ENCODE measurements around the gene SLAMF1. TPM values are rescaled to one million over a fixed set of nuclear protein-coding genes. Genes with fewer than 3 reads are reported as not detected.

SLAMF1 gene
- total and polyA plus RNA-seq, 2 of the 13 experiments (the other 11 are each of a cell fraction or from before 2014, with no cell fraction given): not detected

- WGBS (ENCODE audit: low lambda C conversion rate): under 1% methylated on average over 4 of the region's 4 CpGs
- H4K20me1 ChIP-seq (ENCODE audit: insufficient read depth, low read length): no peaks in the 10 kb centered on the region
- ATAC-seq (no peak), FAIRE-seq (no peak), DNase-seq (ENCODE audit: low spot score) (no peak)
- no peaks in the 10 kb centered on the region for H3K36me3 ChIP-seq (replicated peaks in 1 of 2; ENCODE audit: control insufficient read depth in 1 of 2, insufficient read depth in 2 of 2, low read length in 2 of 2)
- no peak overlapping the region for H3K9ac ChIP-seq (ENCODE audit: insufficient read depth, low read depth, low read length)
- no peak overlapping the region for H3K4me2 ChIP-seq (ENCODE audit: low read depth, low read length)
- H2AFZ ChIP-seq (ENCODE audit: low read length): no peak overlapping the region
- peaks cover 9% of the 10 kb centered on the region for H3K9me3 ChIP-seq (ENCODE audit: low read length)
- no peaks in the 10 kb centered on the region for H3K79me2 ChIP-seq (ENCODE audit: insufficient read depth, low read length)
- no peaks in the 10 kb centered on the region for H3K4me1 ChIP-seq (ENCODE audit: insufficient read depth, low read length)
- in situ Hi-C loops (cut with HindIII; ENCODE audit: extremely low pct_ligation_motif_present, low pct_unique_long_range_greater_than_20kb): no loop called here
- no peak overlapping the region for H3K4me3 ChIP-seq (replicated peaks in 1 of 3; ENCODE audit: insufficient read depth in 1 of 3, low read depth in 2 of 3, low read length in 3 of 3)
- intact Hi-C loops (cut with micrococcal nuclease; ENCODE audit: unreplicated experiment): no loop called here
- CTCF ChIA-PET (ENCODE audit: low intra/inter-chr PET ratio, low total read pairs): no interaction called here
- BruUV-seq (replicated peaks): no TSS peak
- no peak for TF ChIP-seq ZNF639 (CRISPR knock-in tag; conservative IDR thresholded peaks at IDR 0.05)
- no peak for TF ChIP-seq ZNF10 (CRISPR knock-in tag; IDR thresholded peaks at IDR 0.05; ENCODE audit: borderline replicate concordance, low read depth)
- TF ChIP-seq BCL6 (CRISPR knock-in tag; IDR thresholded peaks at IDR 0.05): no peak
- TF ChIP-seq CEBPG (CRISPR knock-in tag; IDR thresholded peaks at IDR 0.05): no peak
- TF ChIP-seq ZNF576 (CRISPR knock-in tag; IDR thresholded peaks at IDR 0.05): no peak
- TF ChIP-seq POLR2AphosphoS2 (IDR thresholded peaks at IDR 0.05; ENCODE audit: low read depth, low read length): no peak
- no peak for TF ChIP-seq ZNF430 (CRISPR knock-in tag; IDR thresholded peaks at IDR 0.05)
- TF ChIP-seq ZFYVE20 (CRISPR knock-in tag; IDR thresholded peaks at IDR 0.05; ENCODE audit: borderline replicate concordance, low read depth): no peak
- TF ChIP-seq ZNF569 (CRISPR knock-in tag; IDR thresholded peaks at IDR 0.05; ENCODE audit: borderline replicate concordance): no peak
- TF ChIP-seq TRIM24 (CRISPR knock-in tag; IDR thresholded peaks at IDR 0.05): no peak
- no peak for TF ChIP-seq KDM3A (CRISPR knock-in tag; IDR thresholded peaks at IDR 0.05; ENCODE audit: low read depth)
- no peak for TF ChIP-seq TCF7 (IDR thresholded peaks at IDR 0.05; ENCODE audit: low read depth)
- no peak for TF ChIP-seq PLSCR1 (CRISPR knock-in tag; IDR thresholded peaks at IDR 0.05; ENCODE audit: borderline replicate concordance)
- no peak for TF ChIP-seq HOXA5 (CRISPR knock-in tag; IDR thresholded peaks at IDR 0.05)
- TF ChIP-seq GLI4 (CRISPR knock-in tag; IDR thresholded peaks at IDR 0.05; ENCODE audit: borderline replicate concordance): no peak
- no peak for TF ChIP-seq MTERF4 (CRISPR knock-in tag; IDR thresholded peaks at IDR 0.05)
- POLR2A ChIA-PET: no interaction called here
- H3K27me3 ChIP-seq (ENCODE audit: control insufficient read depth in 1 of 2, insufficient read depth in 2 of 2, low read length in 2 of 2): no peaks in the 10 kb centered on the region
- H3K27ac ChIP-seq (ENCODE audit: extremely low read length, insufficient read depth, low read length): no peak overlapping the region
Measured at GRCh38 chr1:160558660-160559380, 88.0 kb downstream of the SLAMF1 start.
